Stimulated activated naive CD8-positive, alpha-beta T cell treated with anti-CD3 and anti-CD28 coated beads, Interleukin-15, Interleukin-2, amounts not matched to agents 100 U/mL and 50 U/mL, for 24 hours (primary cell): ENCODE data around the gene TRAF1.

Experiments
- ATAC-seq: fragments of 150-1000 bp; cut with Tn5 transposase; one replicate; pipeline ENCODE4 v1.10.0; 2021
- DNase-seq: peaks from one replicate; pipeline ENCODE4 v3.0.0; 2021

TRAF1 gene

GRCh38 chr9:120886490-120886967 is 40.1 kb downstream of the TRAF1 start:
- DNase-seq, result no peak
- ATAC-seq, result no peak

- ATAC-seq (no peak), DNase-seq (no peak)
Measured at GRCh38 chr9:120885958-120886357, 40.6 kb downstream of the TRAF1 start.

GRCh38 chr9:120885457-120885856 is 41.1 kb downstream of the TRAF1 start:
- ATAC-seq (no peak), DNase-seq (no peak)

GRCh38 chr9:120883608-120883996 is 43.0 kb downstream of the TRAF1 start:
- no peak for ATAC-seq

GRCh38 chr9:120882935-120883607 is 43.5 kb downstream of the TRAF1 start:
- ATAC-seq (no peak), DNase-seq (no peak)

More at GRCh38 chr9:120883608-120883996, 43.0 kb downstream of the TRAF1 start:
- no peak for DNase-seq

- DNase-seq (no peak), ATAC-seq (no peak)
Measured at GRCh38 chr9:120879446-120879845, 47.1 kb downstream of the TRAF1 start.

- ATAC-seq (peak; percentile 7), DNase-seq (peak; percentile 58)
Measured at GRCh38 chr9:120878188-120879130, 48.1 kb downstream of the TRAF1 start.

- ATAC-seq (peak; percentile 30), DNase-seq (peak; percentile 87)
Measured at GRCh38 chr9:120877276-120878034, 49.1 kb downstream of the TRAF1 start.

- DNase-seq, result peak; percentile 64
- ATAC-seq, result peak; percentile 38
Measured at GRCh38 chr9:120876842-120877240, 49.8 kb downstream of the TRAF1 start, which contains the start of gene PHF19. Gene PHF19, minus strand, starts transcription at chr9:120877188. Its CDS starts 2,447 bp downstream, at chr9:120874741.

- DNase-seq (peak; percentile 93), ATAC-seq (peak; percentile 56)
Measured at GRCh38 chr9:120875954-120876841, 50.4 kb downstream of the TRAF1 start.

- no peak for DNase-seq
- no peak for ATAC-seq
Measured at GRCh38 chr9:120875643-120875953, 51.0 kb downstream of the TRAF1 start.

GRCh38 chr9:120875195-120875565 is 51.4 kb downstream of the TRAF1 start:
- DNase-seq, result no peak
- ATAC-seq, result no peak

GRCh38 chr9:120874226-120875194 is 52.1 kb downstream of the TRAF1 start:
- no peak for ATAC-seq
- DNase-seq, result no peak

GRCh38 chr9:120873512-120873911 is 53.1 kb downstream of the TRAF1 start:
- no peak for ATAC-seq
- no peak for DNase-seq

GRCh38 chr9:120872791-120873502 is 53.6 kb downstream of the TRAF1 start:
- DNase-seq, result no peak
- ATAC-seq, result no peak

GRCh38 chr9:120870206-120870605 is 56.4 kb downstream of the TRAF1 start:
- DNase-seq, result no peak
- no peak for ATAC-seq

- DNase-seq, result no peak
Measured at GRCh38 chr9:120869726-120870125, 56.9 kb downstream of the TRAF1 start.

GRCh38 chr9:120869360-120869687 is 57.3 kb downstream of the TRAF1 start:
- DNase-seq, result no peak
- ATAC-seq, result no peak

More at GRCh38 chr9:120869726-120870125, 56.9 kb downstream of the TRAF1 start:
- no peak for ATAC-seq

- DNase-seq, result peak; percentile 99
- ATAC-seq, result peak; percentile 97
Measured at GRCh38 chr9:120868676-120869359, 57.8 kb downstream of the TRAF1 start.
